Astrocyte of the cerebellum (primary cell): ENCODE measurements around the gene C6orf15.
A peak's percentile ranks its signal among the peaks of the same experiment; 100 is the strongest.

Experiments used
- DNase-seq: peaks from one replicate; pipeline ENCODE4 v3.0.0-alpha.2; 2011; ENCODE audit warnings: low read depth
- H3K4me3 ChIP-seq: 2 replicates; pipeline ENCODE4 v1.5.1; 2011; ENCODE audit warnings: mild to moderate bottlenecking, low read depth, low read length, moderate library complexity
- in situ Hi-C: cut with HindIII; loops from 2 replicates; pipeline ENCODE4 v1.10.0; 2017; ENCODE audit warnings: low sequenced_read_pairs
- TF ChIP-seq, protein P1 (sequence below): IDR thresholded peaks from 2 replicates; pipeline ENCODE4 v1.5.1; 2012; ENCODE audit warnings: low read length, low read depth, moderate library complexity, mild to moderate bottlenecking; ENCODE audit errors: missing control alignments

Gene C6orf15

DNA sequence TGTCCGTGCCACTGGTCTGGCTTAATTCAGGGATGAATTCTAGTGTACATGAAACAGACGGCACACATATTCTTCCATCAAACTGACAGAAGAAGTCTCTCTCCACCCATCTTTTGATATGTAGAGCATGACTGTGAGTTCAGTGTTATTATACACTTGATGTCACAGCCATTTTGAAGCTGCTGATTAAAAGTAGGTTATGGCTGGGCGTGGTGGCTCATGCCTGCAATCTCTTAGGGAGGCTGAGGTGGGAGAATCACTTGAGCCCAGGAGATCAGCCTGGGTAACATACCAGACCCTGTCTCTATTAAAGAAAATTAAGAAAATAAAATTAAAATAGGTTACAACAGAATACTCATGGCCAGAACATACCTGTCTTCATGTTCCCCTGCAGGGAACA lies 20.7 kb downstream of the C6orf15 start:
- in situ Hi-C loops = no loop called here
- no peak overlapping the region for H3K4me3 ChIP-seq
- no peak for DNase-seq
- TF ChIP-seq, protein P1, sequence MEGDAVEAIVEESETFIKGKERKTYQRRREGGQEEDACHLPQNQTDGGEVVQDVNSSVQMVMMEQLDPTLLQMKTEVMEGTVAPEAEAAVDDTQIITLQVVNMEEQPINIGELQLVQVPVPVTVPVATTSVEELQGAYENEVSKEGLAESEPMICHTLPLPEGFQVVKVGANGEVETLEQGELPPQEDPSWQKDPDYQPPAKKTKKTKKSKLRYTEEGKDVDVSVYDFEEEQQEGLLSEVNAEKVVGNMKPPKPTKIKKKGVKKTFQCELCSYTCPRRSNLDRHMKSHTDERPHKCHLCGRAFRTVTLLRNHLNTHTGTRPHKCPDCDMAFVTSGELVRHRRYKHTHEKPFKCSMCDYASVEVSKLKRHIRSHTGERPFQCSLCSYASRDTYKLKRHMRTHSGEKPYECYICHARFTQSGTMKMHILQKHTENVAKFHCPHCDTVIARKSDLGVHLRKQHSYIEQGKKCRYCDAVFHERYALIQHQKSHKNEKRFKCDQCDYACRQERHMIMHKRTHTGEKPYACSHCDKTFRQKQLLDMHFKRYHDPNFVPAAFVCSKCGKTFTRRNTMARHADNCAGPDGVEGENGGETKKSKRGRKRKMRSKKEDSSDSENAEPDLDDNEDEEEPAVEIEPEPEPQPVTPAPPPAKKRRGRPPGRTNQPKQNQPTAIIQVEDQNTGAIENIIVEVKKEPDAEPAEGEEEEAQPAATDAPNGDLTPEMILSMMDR = no peak

DNA sequence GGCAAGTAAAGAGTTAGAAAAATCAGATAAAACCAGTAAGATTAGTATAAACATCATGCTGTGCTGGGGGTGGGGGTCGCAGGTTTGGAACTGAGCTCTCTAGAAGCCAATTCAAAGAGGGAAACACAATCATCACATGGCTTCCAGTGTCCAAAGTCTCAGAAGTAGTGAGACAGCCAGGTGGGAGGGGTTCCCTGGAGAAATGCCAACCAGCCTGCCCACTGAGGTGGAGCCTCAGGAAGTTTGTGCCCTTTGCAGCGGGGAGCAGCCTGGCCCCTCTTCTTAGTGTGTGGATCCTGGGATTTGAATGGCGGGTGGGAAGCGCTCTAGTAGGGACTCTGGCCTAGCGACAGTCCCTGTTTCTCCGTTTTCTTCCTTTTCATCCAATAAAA lies 21.4 kb downstream of the C6orf15 start:
- DNase-seq = no peak
- no peak overlapping the region for H3K4me3 ChIP-seq
- in situ Hi-C loops = no loop called here
- TF ChIP-seq, protein P1 = no peak

DNA sequence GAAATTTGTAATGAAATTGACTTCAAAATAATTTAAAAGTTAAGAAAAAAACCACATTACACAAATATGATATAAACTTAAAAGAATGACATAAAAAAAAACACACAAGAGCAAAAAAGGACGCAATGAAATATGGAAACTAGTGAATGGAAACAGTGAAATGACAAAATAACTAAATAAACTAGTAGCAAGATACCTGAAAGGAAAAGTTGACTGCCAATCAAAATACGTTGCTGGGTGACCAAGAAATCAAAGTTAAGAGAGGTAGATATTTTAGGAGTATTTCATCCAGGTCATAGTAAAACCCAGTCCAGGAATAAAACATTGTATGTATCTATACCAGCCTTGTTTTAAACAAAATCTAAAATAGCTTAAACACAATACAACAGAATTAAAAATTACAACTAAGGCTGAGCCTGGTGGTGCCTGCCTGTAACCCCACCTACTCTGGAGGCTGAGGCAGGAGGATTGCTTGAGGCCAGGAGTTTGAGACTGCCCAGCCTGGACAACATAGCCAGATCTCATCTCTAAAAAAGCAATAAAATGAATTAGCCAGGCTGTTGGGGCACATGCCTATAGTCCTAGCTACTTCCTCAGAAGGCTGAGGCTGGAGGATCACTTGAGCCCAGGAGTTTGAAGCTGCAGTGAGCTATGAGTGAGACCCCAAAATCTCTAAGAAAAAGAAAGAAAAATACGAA lies 22.0 kb downstream of the C6orf15 start:
- in situ Hi-C loops = no loop called here
- TF ChIP-seq, protein P1 = no peak
- no peak for DNase-seq
- H3K4me3 ChIP-seq = no peak overlapping the region

DNA sequence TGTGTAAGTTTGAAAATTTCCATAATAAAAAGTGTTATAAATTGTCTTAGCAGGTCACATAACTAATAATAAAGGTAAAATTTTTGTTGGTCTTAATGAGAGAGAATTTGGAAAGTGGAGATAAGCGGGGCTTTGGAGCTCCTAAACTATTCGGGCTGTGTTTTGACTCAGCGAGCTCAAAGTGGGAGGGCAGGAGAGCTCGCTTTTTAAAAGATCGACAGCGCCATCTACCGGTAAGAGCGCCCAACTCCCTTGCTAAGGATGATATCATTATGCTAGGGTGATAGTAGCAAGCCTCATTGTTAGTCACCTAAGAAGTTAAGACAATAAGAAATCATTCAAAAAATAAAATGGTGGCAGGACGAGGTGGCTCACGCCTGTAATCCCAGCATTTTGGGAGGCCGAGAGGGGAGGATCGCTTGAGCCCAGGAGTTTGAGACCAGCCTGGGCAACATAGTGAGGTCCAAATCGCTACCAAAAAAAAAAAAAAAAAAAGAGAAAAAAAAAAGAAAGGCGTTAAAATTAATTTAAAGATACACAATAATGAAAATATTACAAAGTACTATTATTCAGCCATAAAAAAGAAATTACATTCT lies 24.8 kb downstream of the C6orf15 start:
- TF ChIP-seq, protein P1 = peak; percentile 76
- DNase-seq = peak; percentile 81
- no peak overlapping the region for H3K4me3 ChIP-seq
- in situ Hi-C loops = no loop called here

DNA sequence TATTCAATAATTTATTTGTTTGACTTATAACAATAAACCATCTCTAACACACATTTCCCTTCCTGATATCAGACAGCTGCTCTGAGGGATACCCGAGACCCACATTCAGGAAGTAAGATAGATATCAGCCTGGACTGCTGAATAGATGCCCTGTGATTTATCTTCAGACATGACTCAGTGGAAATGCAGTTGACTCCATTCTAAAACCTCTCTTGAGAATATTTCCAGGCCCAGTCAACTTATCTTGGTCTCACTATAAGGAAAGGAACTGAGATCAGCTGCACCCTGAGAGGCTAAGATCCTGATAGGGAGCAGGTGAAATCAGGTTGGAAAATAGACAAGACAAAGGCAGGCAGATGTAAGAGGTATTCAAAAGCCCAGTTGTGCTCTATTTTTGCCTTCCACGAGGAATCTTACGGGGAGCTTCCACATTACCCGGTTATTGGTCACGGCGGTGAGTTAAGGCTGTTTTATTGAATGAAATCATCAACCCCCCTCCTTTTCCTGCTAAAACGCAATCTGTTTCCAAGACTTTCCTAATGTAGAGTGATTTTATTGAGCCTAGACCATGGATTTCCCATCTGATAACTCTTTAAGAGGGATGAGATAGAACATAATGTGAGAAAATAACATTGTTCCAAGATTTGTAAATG lies 25.5 kb downstream of the C6orf15 start:
- in situ Hi-C loops = no loop called here
- no peak for DNase-seq
- TF ChIP-seq, protein P1 = no peak
- H3K4me3 ChIP-seq = no peak overlapping the region

DNA sequence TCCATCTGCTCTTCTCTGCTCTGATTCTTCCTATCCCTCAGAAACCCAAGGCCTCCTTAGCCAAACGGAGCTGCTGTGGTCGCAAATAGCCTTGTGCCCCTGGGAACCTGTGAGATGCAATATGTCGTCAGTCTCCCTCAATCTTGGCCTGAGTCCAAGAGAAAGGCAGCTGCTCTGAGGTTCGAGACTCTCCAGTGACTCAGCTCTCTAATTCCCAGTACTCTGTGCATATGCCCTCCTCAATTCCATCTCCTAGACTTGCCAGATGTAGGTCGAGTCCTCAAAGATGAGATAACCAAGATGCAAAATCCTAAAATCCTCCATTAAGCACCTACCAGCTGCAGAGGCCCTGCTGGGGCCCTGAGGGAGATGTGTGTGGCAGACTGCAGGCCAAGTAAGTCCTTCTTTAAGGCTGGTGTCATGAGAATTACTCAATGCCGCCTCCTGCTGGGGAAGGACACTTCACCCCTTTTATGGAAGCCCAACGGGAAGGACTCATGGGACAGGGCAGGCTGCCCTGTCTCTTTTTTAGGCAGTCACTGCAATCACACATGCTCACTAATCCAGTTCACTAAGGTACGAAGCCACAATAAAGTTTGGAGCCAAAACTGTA lies 28.5 kb downstream of the C6orf15 start:
- TF ChIP-seq, protein P1 = peak; percentile 9
- H3K4me3 ChIP-seq = no peak overlapping the region
- in situ Hi-C loops = no loop called here
- DNase-seq = no peak
